GM23338 (cell line): ENCODE measurements around the gene GDPD2. TPM values are rescaled to one million over a fixed set of nuclear protein-coding genes. Genes with fewer than 3 reads are reported as not detected.

ENCODE experiments used
- ATAC-seq: fragments of 200-7000 bp; cut with Tn5 transposase; 3 replicates; pipeline ENCODE4 v1.9.1; 2020
- DNase-seq: peaks from one replicate; pipeline ENCODE4 v3.0.0-alpha.2; 2015; ENCODE audit warnings: low spot score
- H2AFZ ChIP-seq: fragments of 200-600 bp; sonication (generic); 2 replicates; pipeline ENCODE4 v1.8.0; 2016; ENCODE audit warnings: antibody characterized with exemption, mild to moderate bottlenecking, moderate library complexity
- H3F3A ChIP-seq: fragments of 200-600 bp; sonication (generic); replicated peaks from 2 replicates; pipeline ENCODE4 v1.8.0; 2017; ENCODE audit warnings: antibody characterized with exemption, mixed run types, low read depth
- H3K27ac ChIP-seq: fragments of 200-600 bp; sonication (generic); 2 replicates; pipeline ENCODE4 v1.6.1; 2016; ENCODE audit warnings: low read depth
- H3K27me3 ChIP-seq: fragments of 200-600 bp; sonication (generic); 2 replicates; pipeline ENCODE4 v1.8.0; 2016; ENCODE audit warnings: mild to moderate bottlenecking, mixed run types, moderate library complexity; ENCODE audit not compliant: insufficient read depth
- H3K36me3 ChIP-seq: fragments of 200-600 bp; sonication (generic); 2 replicates; pipeline ENCODE4 v1.8.0; 2016; ENCODE audit warnings: mild to moderate bottlenecking; ENCODE audit not compliant: insufficient read depth
- H3K4me1 ChIP-seq: fragments of 200-600 bp; sonication (generic); 2 replicates; pipeline ENCODE4 v1.8.0; 2016; ENCODE audit warnings: mild to moderate bottlenecking, moderate library complexity; ENCODE audit not compliant: insufficient read depth
- H3K4me2 ChIP-seq: fragments of 200-600 bp; sonication (generic); 2 replicates; pipeline ENCODE4 v1.7.1; 2017; ENCODE audit warnings: mixed run types
- H3K4me3 ChIP-seq: fragments of 200-600 bp; sonication (generic); 2 replicates; pipeline ENCODE4 v1.6.1; 2016; ENCODE audit warnings: mixed run types
- H3K79me2 ChIP-seq: fragments of 200-600 bp; sonication (generic); replicated peaks from 2 replicates; pipeline ENCODE4 v1.8.0; 2017; ENCODE audit warnings: mild to moderate bottlenecking; ENCODE audit not compliant: insufficient read depth
- H3K9me2 ChIP-seq: fragments of 200-600 bp; sonication (generic); 2 replicates; pipeline ENCODE4 v1.8.0; 2017; ENCODE audit not compliant: insufficient read depth
- H4K20me1 ChIP-seq: fragments of 200-600 bp; sonication (generic); replicated peaks from 2 replicates; pipeline ENCODE4 v1.8.0; 2017; ENCODE audit warnings: mild to moderate bottlenecking; ENCODE audit not compliant: insufficient read depth
- H3K27ac Mint-ChIP-seq: 2 replicates; pipeline ENCODE4 v1.8.0; 2020; ENCODE audit warnings: inconsistent platforms, mild to moderate bottlenecking, moderate library complexity, mixed read lengths
- H3K27me3 Mint-ChIP-seq: 3 replicates; pipeline ENCODE4 v1.8.0; 2022; ENCODE audit warnings: low read depth, mild to moderate bottlenecking, moderate library complexity, mixed read lengths, inconsistent platforms; ENCODE audit not compliant: insufficient read depth, poor library complexity
- H3K36me3 Mint-ChIP-seq: 3 replicates; pipeline ENCODE4 v1.8.0; 2021; ENCODE audit warnings: low read depth, mild to moderate bottlenecking, inconsistent platforms, moderate library complexity, mixed read lengths
- H3K4me1 Mint-ChIP-seq: 3 replicates; pipeline ENCODE4 v1.8.0; 2020; ENCODE audit warnings: mild to moderate bottlenecking, inconsistent platforms, mixed read lengths
- H3K4me3 Mint-ChIP-seq: 3 replicates; pipeline ENCODE4 v1.8.0; 2021; ENCODE audit warnings: moderate library complexity, mild to moderate bottlenecking, inconsistent platforms, mixed read lengths
- H3K9me3 Mint-ChIP-seq: 3 replicates; pipeline ENCODE4 v1.8.0; 2020; ENCODE audit warnings: moderate library complexity, mild to moderate bottlenecking, inconsistent platforms, mixed read lengths
- EZH2 ChIP-seq: fragments of 200-600 bp; sonication (generic); IDR thresholded peaks from one replicate; pipeline ENCODE4 v1.8.0; 2017; ENCODE audit warnings: antibody characterized with exemption, mild to moderate bottlenecking, low read depth; ENCODE audit not compliant: unreplicated experiment
- EZH2phosphoT487 ChIP-seq: fragments of 200-600 bp; sonication (generic); IDR thresholded peaks from one replicate; pipeline ENCODE4 v1.8.1; 2018; ENCODE audit warnings: antibody characterized with exemption; ENCODE audit not compliant: unreplicated experiment
- JUNB ChIP-seq: IDR thresholded peaks from one replicate; pipeline ENCODE4 v1.6.1; 2016; ENCODE audit warnings: antibody characterized with exemption; ENCODE audit not compliant: unreplicated experiment
- NANOG ChIP-seq: IDR thresholded peaks from 2 replicates; pipeline ENCODE4 v1.6.1; 2016; ENCODE audit warnings: antibody characterized with exemption, borderline replicate concordance
- POLR2AphosphoS5 ChIP-seq: IDR thresholded peaks from 2 replicates; pipeline ENCODE4 v1.6.1; 2016; ENCODE audit warnings: antibody characterized with exemption, low read depth
- STAT1 ChIP-seq: IDR thresholded peaks from one replicate; pipeline ENCODE4 v1.6.1; 2016; ENCODE audit warnings: antibody characterized with exemption; ENCODE audit not compliant: unreplicated experiment
- ZNF331 ChIP-seq: fragments of 250-450 bp; sonication (Bioruptor Pico); IDR thresholded peaks from 2 replicates; pipeline ENCODE4 v1.5.0; 2020; ENCODE audit warnings: low read depth, mild to moderate bottlenecking, moderate library complexity
- polyA plus RNA-seq: library from polyadenylated mRNA; unstranded; fragments of >200 nt; fragmentation: Nextera tagmentation; extraction: Ambion mirVana; gene quantifications from 2 replicates; pipeline ENCODE4 v1.2.1, GENCODE V29; 2016
- total RNA-seq: library from RNA; depleted of rRNA; stranded (reverse); fragments of >200 nt; shearing (Covaris generic); gene quantifications from 2 replicates; pipeline ENCODE4 v1.2.3, GENCODE V29; 2014
- TF ChIP-seq, protein P1 (sequence below), 2 experiments: fragments of 200-600 bp in 1 of 2; sonication (generic) in 1 of 2; conservative IDR thresholded peaks; 2 replicates each; pipeline versions ENCODE4 v1.5.1 to v1.6.1; 2016 to 2017; ENCODE audit warnings: antibody characterized with exemption in 2 of 2, low read depth in 2 of 2, mild to moderate bottlenecking in 2 of 2, moderate library complexity in 1 of 2
- TF ChIP-seq, protein P2 (sequence below): IDR thresholded peaks from one replicate; pipeline ENCODE4 v1.6.1; 2018; ENCODE audit warnings: antibody characterized with exemption; ENCODE audit not compliant: unreplicated experiment
- TF ChIP-seq, protein P3 (sequence below): IDR thresholded peaks from 2 replicates; pipeline ENCODE4 v1.6.1; 2016; ENCODE audit warnings: antibody characterized with exemption

GDPD2 gene
- total and polyA plus RNA-seq, 2 experiments from 2014 or later = 5.2 to 11.3 TPM

GRCh38 chrX:70481471-70482270 is 58.6 kb downstream of the GDPD2 start:
- no peaks in the 10 kb centered on the region for H3K9me2 ChIP-seq
- no peak overlapping the region for H3K4me2 ChIP-seq
- H3K36me3 ChIP-seq = 0 out of 2 replicates have a peak, but pooled peaks cover 7% of the 10 kb centered on the region
- no peaks in the 10 kb centered on the region for H3F3A ChIP-seq
- Mint-ChIP-seq H3K27ac (no peak overlapping the region), H3K4me3 (no peak overlapping the region), H3K4me1 (peaks cover 79% of the 10 kb centered on the region), H3K36me3 (peaks cover 46% of the 10 kb centered on the region), H3K9me3 (no peaks in the 10 kb centered on the region), H3K27me3 (peaks cover 13% of the 10 kb centered on the region)
- H2AFZ ChIP-seq = no peak overlapping the region
- TF ChIP-seq NANOG (no peak), STAT1 (no peak)
- TF ChIP-seq, protein P1, sequence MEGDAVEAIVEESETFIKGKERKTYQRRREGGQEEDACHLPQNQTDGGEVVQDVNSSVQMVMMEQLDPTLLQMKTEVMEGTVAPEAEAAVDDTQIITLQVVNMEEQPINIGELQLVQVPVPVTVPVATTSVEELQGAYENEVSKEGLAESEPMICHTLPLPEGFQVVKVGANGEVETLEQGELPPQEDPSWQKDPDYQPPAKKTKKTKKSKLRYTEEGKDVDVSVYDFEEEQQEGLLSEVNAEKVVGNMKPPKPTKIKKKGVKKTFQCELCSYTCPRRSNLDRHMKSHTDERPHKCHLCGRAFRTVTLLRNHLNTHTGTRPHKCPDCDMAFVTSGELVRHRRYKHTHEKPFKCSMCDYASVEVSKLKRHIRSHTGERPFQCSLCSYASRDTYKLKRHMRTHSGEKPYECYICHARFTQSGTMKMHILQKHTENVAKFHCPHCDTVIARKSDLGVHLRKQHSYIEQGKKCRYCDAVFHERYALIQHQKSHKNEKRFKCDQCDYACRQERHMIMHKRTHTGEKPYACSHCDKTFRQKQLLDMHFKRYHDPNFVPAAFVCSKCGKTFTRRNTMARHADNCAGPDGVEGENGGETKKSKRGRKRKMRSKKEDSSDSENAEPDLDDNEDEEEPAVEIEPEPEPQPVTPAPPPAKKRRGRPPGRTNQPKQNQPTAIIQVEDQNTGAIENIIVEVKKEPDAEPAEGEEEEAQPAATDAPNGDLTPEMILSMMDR (conservative IDR thresholded peaks at IDR 0.05; ENCODE audit: low read depth in 2 of 2) = no peak
- peaks cover 50% of the 10 kb centered on the region for H3K4me1 ChIP-seq
- H4K20me1 ChIP-seq = peaks cover 12% of the 10 kb centered on the region
- H3K79me2 ChIP-seq = peaks cover 78% of the 10 kb centered on the region
- H3K27ac ChIP-seq = peak overlapping the region; percentile 39; the same call in 1 of the 2 replicates
- no peaks in the 10 kb centered on the region for H3K27me3 ChIP-seq
- no peak for DNase-seq
- no peak overlapping the region for H3K4me3 ChIP-seq
- ATAC-seq = no peak

GRCh38 chrX:70482300-70482699 is 59.2 kb downstream of the GDPD2 start:
- peaks cover 48% of the 10 kb centered on the region for H3K36me3 Mint-ChIP-seq
- H3K27me3 Mint-ChIP-seq = peaks cover 9% of the 10 kb centered on the region
- H3K4me3 Mint-ChIP-seq = no peak overlapping the region
- Histone ChIP-seq H3K4me3 (no peak overlapping the region), H3K4me1 (peaks cover 44% of the 10 kb centered on the region), H3K27me3 (no peaks in the 10 kb centered on the region), H3K79me2 (peaks cover 82% of the 10 kb centered on the region), H3K27ac (no peak overlapping the region), H3K36me3 (0 out of 2 replicates have a peak, but pooled peaks cover 7% of the 10 kb centered on the region), H2AFZ (no peak overlapping the region), H3K9me2 (no peaks in the 10 kb centered on the region), H3F3A (no peaks in the 10 kb centered on the region), H4K20me1 (peaks cover 12% of the 10 kb centered on the region), H3K4me2 (no peak overlapping the region)
- DNase-seq = no peak
- no peak for ATAC-seq
- H3K4me1 Mint-ChIP-seq = peaks cover 74% of the 10 kb centered on the region
- no peaks in the 10 kb centered on the region for H3K9me3 Mint-ChIP-seq
- no peak overlapping the region for H3K27ac Mint-ChIP-seq
- TF ChIP-seq JUNB = no peak
- TF ChIP-seq, protein P2, sequence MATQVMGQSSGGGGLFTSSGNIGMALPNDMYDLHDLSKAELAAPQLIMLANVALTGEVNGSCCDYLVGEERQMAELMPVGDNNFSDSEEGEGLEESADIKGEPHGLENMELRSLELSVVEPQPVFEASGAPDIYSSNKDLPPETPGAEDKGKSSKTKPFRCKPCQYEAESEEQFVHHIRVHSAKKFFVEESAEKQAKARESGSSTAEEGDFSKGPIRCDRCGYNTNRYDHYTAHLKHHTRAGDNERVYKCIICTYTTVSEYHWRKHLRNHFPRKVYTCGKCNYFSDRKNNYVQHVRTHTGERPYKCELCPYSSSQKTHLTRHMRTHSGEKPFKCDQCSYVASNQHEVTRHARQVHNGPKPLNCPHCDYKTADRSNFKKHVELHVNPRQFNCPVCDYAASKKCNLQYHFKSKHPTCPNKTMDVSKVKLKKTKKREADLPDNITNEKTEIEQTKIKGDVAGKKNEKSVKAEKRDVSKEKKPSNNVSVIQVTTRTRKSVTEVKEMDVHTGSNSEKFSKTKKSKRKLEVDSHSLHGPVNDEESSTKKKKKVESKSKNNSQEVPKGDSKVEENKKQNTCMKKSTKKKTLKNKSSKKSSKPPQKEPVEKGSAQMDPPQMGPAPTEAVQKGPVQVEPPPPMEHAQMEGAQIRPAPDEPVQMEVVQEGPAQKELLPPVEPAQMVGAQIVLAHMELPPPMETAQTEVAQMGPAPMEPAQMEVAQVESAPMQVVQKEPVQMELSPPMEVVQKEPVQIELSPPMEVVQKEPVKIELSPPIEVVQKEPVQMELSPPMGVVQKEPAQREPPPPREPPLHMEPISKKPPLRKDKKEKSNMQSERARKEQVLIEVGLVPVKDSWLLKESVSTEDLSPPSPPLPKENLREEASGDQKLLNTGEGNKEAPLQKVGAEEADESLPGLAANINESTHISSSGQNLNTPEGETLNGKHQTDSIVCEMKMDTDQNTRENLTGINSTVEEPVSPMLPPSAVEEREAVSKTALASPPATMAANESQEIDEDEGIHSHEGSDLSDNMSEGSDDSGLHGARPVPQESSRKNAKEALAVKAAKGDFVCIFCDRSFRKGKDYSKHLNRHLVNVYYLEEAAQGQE = no peak
- TF ChIP-seq ZNF331 (CRISPR knock-in tag) = no peak
- no peak for TF ChIP-seq EZH2
- no peak for TF ChIP-seq NANOG
- TF ChIP-seq EZH2phosphoT487 = no peak
- TF ChIP-seq POLR2AphosphoS5 = no peak
- TF ChIP-seq, protein P3, sequence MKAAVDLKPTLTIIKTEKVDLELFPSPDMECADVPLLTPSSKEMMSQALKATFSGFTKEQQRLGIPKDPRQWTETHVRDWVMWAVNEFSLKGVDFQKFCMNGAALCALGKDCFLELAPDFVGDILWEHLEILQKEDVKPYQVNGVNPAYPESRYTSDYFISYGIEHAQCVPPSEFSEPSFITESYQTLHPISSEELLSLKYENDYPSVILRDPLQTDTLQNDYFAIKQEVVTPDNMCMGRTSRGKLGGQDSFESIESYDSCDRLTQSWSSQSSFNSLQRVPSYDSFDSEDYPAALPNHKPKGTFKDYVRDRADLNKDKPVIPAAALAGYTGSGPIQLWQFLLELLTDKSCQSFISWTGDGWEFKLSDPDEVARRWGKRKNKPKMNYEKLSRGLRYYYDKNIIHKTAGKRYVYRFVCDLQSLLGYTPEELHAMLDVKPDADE = no peak
